Measurements from ENCODE around the gene HAUS8. TPM values are rescaled to one million over a fixed set of nuclear protein-coding genes. Genes with fewer than 3 reads are reported as not detected.

HAUS8 gene
- total and polyA plus RNA-seq, 2 of the 8 experiments (the other 6 are each of a cell fraction or from before 2014, with no cell fraction given), result 18.4 to 23.2 TPM

- no peaks in the 10 kb centered on the region for H3K23me2 ChIP-seq (ENCODE audit: low read depth, low read length)
- no peak for FAIRE-seq
- H2AFZ ChIP-seq (ENCODE audit: low read length), result no peak overlapping the region
- no peak overlapping the region for H2BK20ac ChIP-seq (ENCODE audit: low read length)
- CTCF ChIA-PET (ENCODE audit: partially characterized antibody), result interaction anchor here (1.7 kb wide), 1 partner anchor 24 kb away, joined by 3 read pairs; no protein-coding TSS in a partner anchor
- no peak overlapping the region for H2BK5ac ChIP-seq (ENCODE audit: low read depth, low read length)
- H3K9me3 ChIP-seq (ENCODE audit: insufficient read depth in 2 of 2, low read depth in 1 of 2, low read length in 1 of 2), result no peaks in the 10 kb centered on the region
- TF ChIP-seq FOSL1 (IDR thresholded peaks at IDR 0.05; ENCODE audit: insufficient read depth, low read depth, low read length), result no peak
- TF ChIP-seq RAD21 (IDR thresholded peaks at IDR 0.05 in 1 of 2, conservative IDR thresholded peaks at IDR 0.05 in 1 of 2; ENCODE audit: low read depth in 2 of 2, low read length in 2 of 2), result no peak
- H2BK15ac ChIP-seq (ENCODE audit: low read length), result no peak overlapping the region
- H2BK120ac ChIP-seq (replicated peaks; ENCODE audit: low read depth, low read length), result no peak overlapping the region
- no peak overlapping the region for H4K91ac ChIP-seq (replicated peaks; ENCODE audit: insufficient read length, low read length)
- H3K4me1 ChIP-seq (replicated peaks in 1 of 4; ENCODE audit: control insufficient read depth in 3 of 4, insufficient read depth in 4 of 4, low read length in 3 of 4), result no peaks in the 10 kb centered on the region
- H3K9ac ChIP-seq (replicated peaks in 1 of 4; ENCODE audit: extremely low read depth in 1 of 4, low read depth in 3 of 4, low read length in 3 of 4), result no peak overlapping the region
- H3K36me3 ChIP-seq (ENCODE audit: control insufficient read depth in 2 of 4, insufficient read depth in 4 of 4, low read length in 3 of 4), result no peaks in the 10 kb centered on the region
- H4K20me1 ChIP-seq (replicated peaks in 1 of 2; ENCODE audit: control insufficient read depth in 1 of 2, insufficient read depth in 2 of 2, low read length in 2 of 2), result peaks cover 0 to 3% of the 10 kb centered on the region in 2 experiments
- no peak overlapping the region for H3K56ac ChIP-seq (replicated peaks; ENCODE audit: insufficient read length, low read depth, low read length)
- no peak overlapping the region for H3K18ac ChIP-seq (ENCODE audit: extremely low read depth, low read length)
- no peak overlapping the region for H4K5ac ChIP-seq (ENCODE audit: insufficient read length, low read depth, low read length)
- no peak for DNase-seq (ENCODE audit: low read depth in 1 of 2, low spot score in 2 of 2)
- H3K79me2 ChIP-seq (ENCODE audit: control insufficient read depth in 1 of 2, insufficient read depth in 2 of 2, low read length in 2 of 2), result no peaks in the 10 kb centered on the region
- no peak overlapping the region for H2AK5ac ChIP-seq (ENCODE audit: low read depth, low read length)
- H2BK12ac ChIP-seq (ENCODE audit: low read depth, low read length), result no peak overlapping the region
- POLR2A ChIA-PET (ENCODE audit: partially characterized antibody), result interaction anchor here (0.6 kb wide), 1 partner anchor 147 kb away, joined by 4 read pairs; no protein-coding TSS in a partner anchor
- H3K14ac ChIP-seq (ENCODE audit: insufficient read length), result no peak overlapping the region
- no peak overlapping the region for H3K4me2 ChIP-seq (ENCODE audit: insufficient read depth in 1 of 2, low read depth in 2 of 2, low read length in 2 of 2)
- H3K27ac ChIP-seq (ENCODE audit: low read depth, low read length), result no peak overlapping the region
- H3K79me1 ChIP-seq (ENCODE audit: low read depth, low read length), result no peaks in the 10 kb centered on the region
- no peaks in the 10 kb centered on the region for H3K27me3 ChIP-seq (replicated peaks in 1 of 4; ENCODE audit: control insufficient read depth in 3 of 4, extremely low read depth in 1 of 4, insufficient read depth in 3 of 4, low read length in 3 of 4)
- H3K4me3 ChIP-seq (ENCODE audit: extremely low read depth in 1 of 4, insufficient read depth in 2 of 4, low read depth in 3 of 4, low read length in 4 of 4), result no peak overlapping the region
- 98% methylated on average over 8 of the region's 16 CpGs; no CpG with 5 or more reads in 1 of the 2 experiments for WGBS, 2 experiments (ENCODE audit: extremely low coverage in 1 of 2, insufficient coverage in 1 of 2, insufficient read length in 1 of 2, insufficient replicate concordance in 2 of 2, low coverage in 1 of 2, low lambda C conversion rate in 2 of 2, missing lambda C conversion rate in 1 of 2)
- no peak overlapping the region for H3K4ac ChIP-seq (replicated peaks; ENCODE audit: insufficient read length, low read depth, low read length)
- H4K8ac ChIP-seq (ENCODE audit: extremely low read depth, insufficient read depth, low read length), result no peak overlapping the region
- no peak overlapping the region for H3K23ac ChIP-seq (ENCODE audit: insufficient read length)
These were observed 63.8 kb downstream of the HAUS8 start for GRCh38 chr19:17011485-17011884.

Data from H1 (cell line).